Inflammatory macrophage treated with lipopolysaccharide for 1 hour (primary cell): Measurements from ENCODE around the gene TASP1.
"Not testable (repeated sequence)": the region's sequence is repeated elsewhere in the genome, so short reads cannot be mapped to it uniquely, and the experiment has no call there.

Experiments used
- DNase-seq, 2 donors: peaks; one replicate each; pipeline ENCODE4 v3.0.0-alpha.2; 2020 to 2022

The TASP1 gene

DNA sequence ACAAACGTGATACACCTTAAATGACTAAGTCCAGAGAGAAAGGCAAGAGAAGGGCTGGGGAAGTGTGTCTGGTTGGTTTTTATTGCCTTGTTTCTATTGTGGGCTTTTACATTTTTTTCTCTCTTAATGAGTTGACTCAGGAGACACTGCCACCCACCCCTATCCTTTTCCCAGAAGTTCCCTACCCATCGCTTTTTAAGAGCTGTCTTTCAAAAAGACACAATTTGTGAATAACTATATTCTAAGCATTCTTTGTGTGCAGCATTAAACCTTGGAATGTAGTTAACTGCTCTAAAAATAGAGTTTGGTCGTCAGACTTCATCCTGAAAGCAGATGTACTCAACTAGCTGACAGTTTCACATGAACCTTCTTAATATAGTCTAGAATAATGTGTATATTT is 242.7 kb downstream of the TASP1 start:
- DNase-seq, result no peak

DNA sequence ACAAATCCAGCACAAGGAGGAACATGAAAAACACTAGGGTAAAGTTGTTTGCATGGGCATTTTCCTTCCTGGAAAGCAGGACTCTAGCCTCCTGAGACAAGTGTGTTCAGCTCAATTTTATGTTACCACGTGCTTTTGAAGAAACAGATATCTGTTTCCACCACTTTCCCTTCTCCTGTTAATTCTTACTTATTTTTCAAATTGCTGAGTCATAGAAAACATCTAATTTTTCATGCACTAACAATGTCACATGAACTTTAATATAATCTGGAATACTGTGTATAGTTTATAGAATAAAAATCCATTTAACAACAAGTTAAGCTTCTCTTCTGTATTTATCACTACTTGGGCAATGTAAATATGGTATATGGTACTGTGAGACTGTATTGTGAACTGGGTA is 243.5 kb downstream of the TASP1 start:
- no peak for DNase-seq

DNA sequence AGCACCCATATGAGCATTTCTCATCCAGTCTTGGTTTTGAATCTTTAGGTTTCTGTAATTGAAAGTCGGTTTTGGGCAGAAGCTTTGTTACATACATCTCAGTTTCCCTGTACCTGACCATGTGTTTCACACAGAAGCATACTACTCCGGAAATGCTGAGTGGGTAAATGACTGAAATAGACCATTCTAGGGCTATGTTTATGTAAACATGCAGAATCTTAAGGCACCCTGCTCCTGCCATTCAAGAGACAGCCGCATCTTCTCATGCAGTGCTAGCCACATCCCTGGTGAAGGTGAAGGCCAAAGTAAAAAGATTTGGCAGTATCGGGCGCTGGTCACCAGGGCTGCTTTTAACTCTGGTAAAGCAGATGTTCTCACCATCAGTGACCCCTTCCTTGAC is 246.3 kb downstream of the TASP1 start:
- DNase-seq, result no peak

DNA sequence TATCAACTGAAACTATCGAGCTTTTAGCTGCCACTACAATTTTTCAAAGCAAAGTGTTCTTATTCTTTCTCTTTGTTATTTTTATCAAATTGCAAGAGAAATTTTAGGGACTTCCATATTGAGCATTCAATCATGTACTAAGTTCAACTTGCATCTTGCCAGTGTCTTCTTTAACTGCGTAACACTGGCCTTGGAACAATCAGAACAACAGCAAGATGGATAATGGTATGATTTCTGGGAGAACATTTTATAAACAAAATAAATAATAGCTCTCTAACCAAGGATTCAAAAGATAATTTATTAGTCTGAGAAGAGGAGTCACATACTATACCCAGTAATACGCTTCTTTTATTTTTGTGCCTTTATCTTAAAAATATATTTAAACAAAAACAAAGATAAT is 249.6 kb downstream of the TASP1 start:
- DNase-seq, result no peak

DNA sequence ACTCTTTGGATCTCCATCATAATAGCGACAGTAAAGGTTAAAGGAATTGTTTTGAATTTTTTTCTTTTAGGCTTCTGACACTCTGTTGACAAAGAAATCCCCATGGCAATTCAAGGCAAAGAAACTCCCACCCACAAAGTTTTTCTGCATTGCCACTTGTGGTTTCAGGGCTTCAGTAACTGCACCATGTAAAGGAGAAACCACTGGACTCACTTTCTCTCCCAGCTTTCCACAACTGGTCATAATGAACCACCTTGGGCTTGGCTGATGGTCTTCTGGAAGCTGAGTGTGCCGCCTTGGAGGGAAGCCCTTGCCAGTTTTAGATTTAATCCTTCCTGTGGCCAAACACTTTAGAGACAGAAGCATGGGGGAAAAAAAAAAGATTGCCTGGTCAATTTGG is 254.6 kb downstream of the TASP1 start:
- DNase-seq, result no peak

DNA sequence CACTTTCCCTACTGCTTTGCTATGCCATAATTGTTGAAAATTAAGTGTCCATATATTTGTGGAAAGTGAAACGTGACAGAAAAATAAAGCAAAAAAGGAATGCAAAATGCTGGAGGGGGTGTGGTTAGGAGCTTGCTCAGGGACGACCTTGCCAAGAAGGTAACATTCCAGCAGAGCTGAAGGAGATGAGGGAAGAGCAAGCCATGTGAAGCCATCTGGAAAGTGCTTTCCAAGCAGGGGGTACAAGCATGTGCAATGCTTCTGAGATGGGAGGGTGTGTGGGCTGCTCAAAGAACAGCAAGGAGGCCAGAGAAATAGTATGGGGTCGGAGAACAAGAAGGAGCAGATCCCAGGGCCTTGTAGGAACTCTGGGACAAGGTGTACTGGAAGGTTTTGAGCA is 255.9 kb downstream of the TASP1 start:
- DNase-seq, result no peak

DNA sequence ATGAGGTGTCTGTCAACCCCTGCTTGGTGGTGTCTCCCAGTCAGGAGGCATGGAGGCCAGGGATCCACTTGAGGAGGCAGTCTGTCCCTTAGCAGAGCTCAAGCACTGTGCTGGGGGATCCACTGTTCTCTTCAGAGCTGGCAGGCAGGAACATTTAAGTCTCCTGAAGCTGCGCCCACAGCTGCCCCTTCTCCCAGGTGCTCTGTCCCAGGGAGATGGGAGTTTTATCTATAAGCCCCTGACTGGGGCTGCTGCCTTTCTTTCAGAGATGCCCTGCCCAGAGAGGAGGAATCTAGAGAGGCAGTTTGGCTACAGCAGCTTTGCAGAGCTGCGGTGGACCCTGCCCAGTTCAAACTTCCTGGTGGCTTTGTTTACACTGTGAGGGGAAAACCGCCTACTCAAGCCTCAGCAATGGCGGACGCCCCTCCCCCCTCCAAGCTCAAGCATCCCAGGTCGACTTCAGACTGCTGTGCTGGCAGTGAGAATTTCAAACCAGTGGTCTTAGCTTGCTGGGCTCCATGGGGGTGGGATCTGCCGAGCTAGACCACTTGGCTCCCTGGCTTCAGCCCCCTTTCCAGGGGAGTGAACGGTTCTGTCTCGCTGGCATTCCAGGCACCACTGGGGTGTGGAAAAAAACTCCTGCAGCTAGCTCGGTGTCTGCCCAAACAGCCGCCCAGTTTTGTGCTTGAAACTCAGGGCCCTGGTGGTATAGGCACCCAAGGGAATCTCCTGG is 258.1 kb downstream of the TASP1 start:
- DNase-seq, result not testable (repeated sequence)

DNA sequence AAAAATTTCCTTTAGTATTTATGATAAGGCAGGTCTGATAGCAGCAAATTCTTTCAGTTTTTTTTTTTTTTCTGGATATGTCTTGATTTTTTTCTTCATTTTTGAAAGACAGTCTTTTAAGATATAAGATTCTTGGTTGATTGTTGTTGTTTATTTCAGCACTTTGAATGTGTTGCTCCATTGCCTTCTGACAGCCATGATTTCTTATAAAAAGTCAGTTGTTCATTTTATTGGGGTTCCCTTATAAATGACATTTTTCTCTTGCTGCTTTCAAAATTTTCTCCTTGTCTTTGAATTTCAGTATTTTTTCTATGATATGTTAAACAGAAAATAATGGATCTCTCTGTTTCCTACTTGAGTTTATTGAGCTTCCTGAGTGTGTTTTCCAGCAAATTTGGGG is 265.3 kb downstream of the TASP1 start:
- no peak for DNase-seq

DNA sequence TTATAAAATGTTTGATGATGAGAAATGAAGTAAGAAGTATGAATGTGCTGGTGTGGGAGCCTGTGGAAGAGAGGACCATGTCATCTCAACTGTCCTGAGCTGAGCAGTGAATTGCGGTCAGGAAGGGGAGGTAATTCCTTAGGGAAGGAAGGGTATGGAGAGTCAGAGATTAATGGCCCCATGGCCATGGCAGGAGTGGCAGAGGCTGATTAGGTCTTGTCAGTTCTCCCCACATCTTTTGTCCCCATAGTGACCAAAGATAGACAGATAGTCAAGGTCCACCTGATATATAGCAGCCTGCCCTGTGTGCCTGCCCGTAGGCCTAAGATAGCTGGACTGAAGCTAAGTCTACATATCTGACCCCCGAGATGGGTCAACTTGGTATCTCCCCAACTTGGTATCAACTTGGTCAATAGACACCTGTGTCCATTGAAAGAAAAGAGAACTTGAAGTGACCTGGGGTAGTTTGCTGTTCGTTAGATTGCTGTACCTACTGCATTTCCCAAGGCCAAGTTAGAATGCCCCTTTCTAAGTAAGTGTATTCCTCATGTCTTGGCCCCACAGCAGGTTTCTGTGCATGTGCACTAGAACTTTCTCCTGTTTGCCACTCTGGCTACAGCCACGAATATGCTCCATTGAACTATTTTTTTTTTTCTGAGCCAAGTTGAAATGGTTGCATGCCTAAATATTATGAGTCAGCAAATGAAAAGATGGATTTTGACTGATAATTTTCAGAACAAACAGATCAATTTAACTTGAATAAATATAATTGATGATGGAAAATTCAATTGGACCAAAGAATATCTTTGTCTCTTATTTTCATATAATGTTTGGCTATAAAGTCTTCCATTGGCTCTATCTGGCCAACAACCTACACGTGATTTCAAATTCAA is 274.2 kb downstream of the TASP1 start:
- DNase-seq, result no peak

DNA sequence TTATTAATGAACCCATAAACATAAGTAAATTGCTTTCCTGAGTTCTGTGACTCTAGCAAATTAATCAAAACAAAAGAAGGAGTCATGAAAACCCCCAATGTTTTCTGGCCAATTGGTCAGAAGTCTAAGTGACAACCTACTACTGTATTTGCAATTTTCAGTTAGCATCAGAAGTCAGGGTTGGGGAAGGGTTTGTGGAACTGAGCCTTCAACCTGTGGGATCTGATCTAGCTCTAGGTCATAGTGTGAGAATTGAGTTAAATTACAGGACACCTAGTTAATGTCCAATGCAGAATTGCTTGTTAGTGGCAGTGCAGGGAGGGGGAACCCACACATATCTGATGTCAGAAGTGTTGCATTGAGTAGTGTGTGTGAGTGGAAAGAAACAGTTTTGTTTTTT is 275.3 kb downstream of the TASP1 start:
- no peak for DNase-seq

DNA sequence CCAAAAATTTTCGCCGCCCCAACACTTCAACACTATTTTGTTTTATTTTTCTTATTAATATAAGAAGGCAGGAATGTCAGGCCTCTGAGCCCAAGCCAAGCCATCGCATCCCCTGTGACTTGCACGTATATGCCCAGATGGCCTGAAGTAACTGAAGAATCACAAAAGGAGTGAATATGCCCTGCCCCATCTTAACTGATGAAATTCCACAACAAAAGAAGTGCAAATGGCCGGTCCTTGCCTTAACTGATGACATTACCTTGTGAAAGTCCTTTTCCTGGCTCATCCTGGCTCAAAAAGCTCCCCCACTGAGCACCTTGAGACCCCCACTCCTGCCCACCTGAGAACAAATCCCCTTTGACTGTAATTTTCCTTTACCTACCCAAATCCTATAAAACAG is 276.6 kb downstream of the TASP1 start:
- DNase-seq, result not testable (repeated sequence)

DNA sequence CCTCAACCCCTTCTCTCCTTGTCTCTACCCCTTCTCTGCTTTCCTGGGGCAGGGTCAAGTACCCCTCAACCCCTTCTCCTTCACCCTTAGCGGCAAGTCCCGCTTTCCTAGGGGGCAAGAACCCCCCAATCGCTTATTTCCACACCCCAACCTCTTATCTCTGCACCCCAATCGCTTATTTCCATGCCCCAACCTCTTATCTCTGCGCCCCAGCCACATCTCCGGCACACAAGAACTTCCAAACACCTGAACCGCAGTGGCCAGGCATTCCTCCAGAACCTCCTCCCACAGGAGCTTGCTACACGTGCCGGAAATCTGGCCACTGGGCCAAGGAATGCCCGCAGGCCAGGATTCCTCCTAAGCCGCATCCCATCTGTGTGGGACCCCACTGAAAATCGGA is 279.8 kb downstream of the TASP1 start:
- not testable (repeated sequence) for DNase-seq

DNA sequence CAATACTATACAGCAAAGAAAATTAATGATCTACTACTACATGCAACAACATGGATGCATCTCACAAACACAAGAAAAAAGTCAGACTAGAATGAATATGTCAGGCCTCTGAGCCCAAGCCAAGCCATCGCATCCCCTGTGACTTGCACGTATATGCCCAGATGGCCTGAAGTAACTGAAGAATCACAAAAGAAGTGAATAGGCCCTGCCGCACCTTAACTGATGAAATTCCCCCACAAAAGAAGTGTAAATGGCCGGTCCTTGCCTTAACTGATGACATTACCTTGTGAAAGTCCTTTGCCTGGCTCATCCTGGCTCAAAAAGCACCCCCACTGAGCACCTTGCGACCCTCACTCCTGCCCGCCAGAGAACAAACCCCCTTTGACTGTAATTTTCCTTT is 280.9 kb downstream of the TASP1 start:
- not testable (repeated sequence) for DNase-seq

DNA sequence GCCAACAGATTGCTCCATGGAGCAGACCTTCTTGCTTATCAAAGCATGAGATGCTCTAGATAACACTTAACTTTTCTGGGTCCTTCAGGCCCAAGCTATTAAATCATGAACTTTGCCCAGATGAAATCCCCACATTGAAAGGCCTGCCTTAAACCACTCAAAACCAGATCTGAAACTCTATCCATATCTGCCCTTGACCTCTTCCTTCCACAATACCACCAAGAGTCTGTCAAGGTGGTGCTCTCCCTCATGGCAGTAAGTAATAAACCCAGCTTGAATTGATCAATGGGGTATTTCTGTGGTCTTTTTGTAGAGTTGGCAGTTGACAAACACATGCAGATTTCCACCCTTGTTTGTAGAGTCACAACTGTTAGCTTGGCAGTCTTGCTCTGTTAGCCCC is 282.1 kb downstream of the TASP1 start:
- no peak for DNase-seq

DNA sequence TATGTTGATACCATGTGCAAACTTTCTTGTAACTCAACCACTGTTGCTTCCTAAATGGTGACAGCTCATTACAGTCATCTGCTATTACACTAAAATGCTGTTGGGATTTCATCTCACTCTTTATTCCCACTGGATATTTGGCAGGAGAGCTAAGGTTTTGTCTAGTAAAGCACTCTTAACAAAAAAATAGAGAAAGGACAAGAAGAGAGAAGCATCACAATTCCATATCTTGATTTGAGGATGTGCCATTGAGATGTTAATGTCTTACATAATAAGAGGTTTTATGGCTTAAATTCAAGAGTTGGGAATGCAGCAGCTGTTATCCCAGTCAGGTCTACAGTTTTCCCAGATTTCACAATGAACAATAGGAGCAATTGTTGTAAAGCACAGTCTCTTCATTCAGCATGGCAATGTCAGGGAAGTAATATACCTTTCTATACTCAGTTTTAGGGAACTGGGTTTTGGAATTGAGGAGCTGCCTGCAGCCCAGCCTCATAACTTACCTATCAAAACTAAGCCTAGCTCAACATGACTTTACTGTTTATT is 282.7 kb downstream of the TASP1 start:
- DNase-seq, result no peak

DNA sequence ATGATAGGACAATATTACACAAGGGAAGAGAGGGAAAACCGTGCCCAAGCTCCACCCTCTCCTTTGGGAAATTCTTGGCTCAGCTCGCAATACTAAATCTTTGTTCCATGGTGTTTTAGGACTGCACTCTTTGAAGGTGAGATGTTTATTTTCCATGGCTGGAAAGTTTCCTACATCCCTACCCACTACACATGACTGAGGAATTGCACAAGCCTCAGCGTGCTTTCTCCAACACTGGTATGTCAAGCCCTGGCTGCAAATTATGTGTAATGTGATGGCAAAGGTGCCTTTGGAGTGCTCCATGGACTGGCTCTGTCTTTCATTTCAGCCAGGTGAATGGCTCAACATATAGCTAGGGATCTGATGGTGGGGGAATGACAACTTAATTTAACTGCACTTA is 283.3 kb downstream of the TASP1 start:
- no peak for DNase-seq

DNA sequence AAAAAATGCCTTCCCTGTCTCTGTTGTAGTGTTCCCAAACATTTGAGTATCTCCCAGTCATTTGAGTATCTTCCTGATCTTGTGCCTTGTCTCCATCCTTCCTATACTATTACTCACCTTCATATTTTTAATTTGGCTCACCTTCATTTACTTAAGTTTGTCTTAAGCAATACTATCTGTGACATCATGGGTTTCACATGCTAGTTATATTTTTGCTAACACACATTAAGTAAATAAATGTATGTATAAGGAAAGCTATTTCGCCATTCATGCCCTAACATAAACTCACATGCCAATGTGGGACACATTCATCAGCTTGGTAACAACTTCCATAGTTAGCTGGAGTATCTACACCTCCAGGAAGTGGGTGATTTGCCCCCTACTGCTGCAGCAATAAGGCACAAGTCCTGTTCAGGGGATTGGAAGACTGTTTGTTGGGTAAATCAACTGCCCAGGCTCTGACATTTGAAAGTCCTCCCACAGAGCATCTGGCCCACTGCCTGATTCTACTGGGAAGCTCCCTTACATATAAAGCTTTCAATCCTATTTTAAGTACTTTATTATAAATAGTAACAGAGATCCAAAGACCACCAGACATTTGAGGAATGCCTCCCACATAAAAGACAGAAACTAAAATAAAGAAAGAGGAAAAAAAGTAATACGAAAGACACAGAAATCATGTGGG is 285.3 kb downstream of the TASP1 start:
- DNase-seq, result no peak

DNA sequence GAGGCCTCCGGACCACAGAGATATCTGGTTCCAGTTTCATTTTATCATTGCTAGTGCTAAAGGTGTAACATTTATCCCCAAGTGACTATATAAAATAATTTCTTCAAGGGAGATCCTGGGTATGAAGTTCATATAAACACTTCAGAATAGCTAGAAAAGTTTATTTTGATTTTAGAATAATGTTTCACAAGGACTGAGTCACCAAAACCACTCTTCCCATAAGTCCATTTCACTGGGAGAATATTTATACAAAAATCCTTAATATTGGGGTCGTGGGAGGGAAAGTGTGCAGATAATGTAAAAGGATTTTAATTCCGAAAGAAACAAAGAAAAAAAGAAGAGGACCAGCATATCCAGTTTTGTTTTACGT is 289.5 kb downstream of the TASP1 start:
- DNase-seq, result no peak

DNA sequence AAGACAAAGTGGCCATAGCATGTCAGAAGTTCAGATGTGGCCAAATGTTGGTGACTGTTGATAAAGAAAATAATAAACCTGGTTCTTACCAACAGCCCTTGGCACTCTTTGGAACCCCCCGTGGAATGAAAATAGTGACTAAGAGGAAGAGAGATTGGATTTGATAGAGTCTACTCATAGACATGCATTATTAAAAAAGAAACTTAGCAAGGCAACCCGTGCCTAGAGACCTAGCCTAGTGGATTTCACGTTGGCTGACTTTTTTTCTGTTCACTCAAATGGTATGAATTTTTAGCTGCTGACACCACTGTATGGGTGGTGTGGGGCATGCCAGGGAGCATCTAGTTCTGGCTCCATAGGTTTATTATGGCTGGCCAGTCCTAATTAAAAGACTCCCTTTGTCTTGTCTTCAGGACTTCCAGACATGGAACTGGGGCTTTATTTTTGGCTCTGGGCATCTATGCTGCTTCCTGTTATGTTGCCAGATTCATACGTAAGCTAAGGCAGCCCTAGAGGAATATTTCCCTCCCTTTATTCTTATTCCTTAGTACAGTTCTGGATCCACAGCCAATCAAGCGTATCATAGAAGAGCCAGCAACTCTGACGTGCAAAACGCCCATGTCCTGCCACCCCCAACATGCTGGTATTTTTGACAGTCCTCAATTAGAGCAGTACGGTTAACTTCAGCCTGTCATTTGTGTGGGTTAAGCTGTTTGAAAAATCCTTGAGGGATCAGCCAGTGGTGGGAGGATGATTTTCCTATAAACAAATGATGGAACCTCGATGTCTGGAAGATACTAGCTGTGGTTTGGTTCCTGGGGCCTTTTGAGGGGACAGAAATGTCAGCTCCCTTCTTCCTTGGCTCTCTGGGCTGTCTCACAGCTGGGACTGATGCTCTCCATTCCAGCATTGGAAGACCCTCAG is 290.2 kb downstream of the TASP1 start:
- no peak for DNase-seq

DNA sequence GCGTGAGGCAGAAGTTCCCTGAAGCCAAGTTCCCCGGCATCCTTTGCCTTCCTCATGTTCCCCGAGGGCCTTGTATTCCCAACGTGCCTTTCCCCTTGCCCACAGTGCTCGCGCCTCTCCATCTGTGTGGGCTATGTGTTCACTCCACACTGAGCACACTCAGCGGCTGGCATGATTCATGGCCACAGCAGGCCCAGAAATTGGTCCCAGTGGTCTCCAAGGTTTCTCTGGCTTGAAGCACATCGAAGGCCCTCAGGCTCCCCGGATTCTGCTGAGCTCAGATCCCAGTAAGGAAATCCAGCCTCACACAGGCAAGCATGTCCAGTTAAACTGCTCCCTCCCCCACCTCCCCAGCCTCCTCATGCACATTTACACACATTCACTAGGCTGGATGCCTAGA is 294.1 kb downstream of the TASP1 start:
- no peak for DNase-seq

DNA sequence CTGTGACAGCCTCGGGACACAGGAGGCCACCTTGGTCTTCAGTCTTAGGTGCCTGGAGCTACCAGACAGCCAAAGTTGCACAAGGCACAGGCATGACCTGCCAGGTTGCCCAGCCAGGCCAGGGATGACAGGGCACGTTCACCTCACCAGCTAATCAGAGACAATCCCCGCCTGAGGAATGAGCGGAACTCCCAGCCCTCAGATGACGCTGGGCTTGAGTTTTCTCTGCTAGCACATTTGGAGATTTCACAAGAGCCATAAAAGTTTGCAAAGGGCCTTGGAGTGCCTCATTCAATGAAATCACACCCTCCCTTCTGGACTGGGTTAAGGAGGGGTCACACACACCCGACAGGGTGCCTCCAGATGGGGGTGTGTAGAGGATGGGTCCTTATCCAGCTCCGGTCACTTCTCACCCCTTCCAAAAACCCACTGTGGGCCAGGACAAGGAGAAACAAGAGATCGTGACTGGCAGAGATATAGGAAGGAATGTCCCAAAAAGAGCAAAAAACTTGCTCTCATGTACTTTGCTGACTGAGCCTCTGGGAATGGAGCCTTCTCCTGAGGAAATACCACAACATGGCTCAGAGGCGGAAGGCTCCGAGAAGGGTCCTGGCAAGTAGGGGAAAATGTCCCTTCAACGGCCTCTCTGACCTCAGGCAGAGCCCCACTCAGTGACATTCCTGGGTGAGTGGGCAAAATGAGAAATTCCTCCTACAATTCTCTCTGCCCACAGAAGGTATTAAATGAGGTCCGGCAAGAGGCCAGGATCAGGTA is 296.1 kb downstream of the TASP1 start:
- no peak for DNase-seq
